B cell (primary cell): Measurements from ENCODE around the gene POU4F2. TPM values are rescaled to one million over a fixed set of nuclear protein-coding genes. Genes with fewer than 3 reads are reported as not detected.

ENCODE experiments used
- ATAC-seq: fragments of 200-7000 bp; cut with Tn5 transposase; one replicate; pipeline ENCODE4 v1.10.0; 2021; ENCODE audit warnings: low read depth, mild to moderate bottlenecking, moderate number of reproducible peaks, moderate library complexity
- CTCF ChIA-PET: fragments of 350-600 bp; sonication (Branson Sonifier 250); formaldehyde crosslinking; loops from one replicate; lab custom pipeline; 2021; ENCODE audit warnings: antibody characterized with exemption, inconsistent platforms; lab: Charles Lee
- POLR2A ChIA-PET: fragments of 350-600 bp; sonication (Branson Sonifier 250); formaldehyde crosslinking; loops from one replicate; lab custom pipeline; 2021; ENCODE audit warnings: antibody characterized with exemption; lab: Charles Lee
- DNase-seq: peaks from one replicate; pipeline ENCODE4 v3.0.0; 2013
- H2AFZ ChIP-seq: 2 replicates; pipeline ENCODE4 v1.6.1; 2012; ENCODE audit warnings: mild to moderate bottlenecking, low read depth, low read length; ENCODE audit not compliant: insufficient read depth, poor library complexity, severe bottlenecking
- H3K27ac ChIP-seq, 2 donors: 1 replicate in 1 of 2; 2 replicates in 1 of 2; pipeline ENCODE4 v1.5.1; 2012 to 2013; ENCODE audit warnings: low read length in 2 of 2, mild to moderate bottlenecking in 2 of 2, moderate library complexity in 1 of 2
- H3K27me3 ChIP-seq, 4 experiments: fragments of 200-600 bp in 1 of 4; sonication (generic) in 1 of 4; replicated peaks in 1 of 4; 1 replicate in 2 of 4; 2 replicates in 2 of 4; pipeline versions ENCODE4 v1.6.1 to v1.7.0; 2013 to 2016; ENCODE audit warnings: low read length in 3 of 4, mild to moderate bottlenecking in 2 of 4, mixed read lengths in 1 of 4, moderate library complexity in 1 of 4; ENCODE audit not compliant: insufficient read depth in 4 of 4, control insufficient read depth in 3 of 4; ENCODE audit errors: control extremely low read depth in 1 of 4
- H3K36me3 ChIP-seq, 2 experiments: replicated peaks in 1 of 2; 1 replicate in 1 of 2; 2 replicates in 1 of 2; pipeline versions ENCODE4 v1.6.1 to v1.7.1; 2013; ENCODE audit warnings: low read length in 1 of 2; ENCODE audit not compliant: insufficient read depth in 2 of 2, control insufficient read depth in 1 of 2; ENCODE audit errors: control extremely low read depth in 1 of 2, extremely low read depth in 1 of 2
- H3K4me1 ChIP-seq, 2 donors: fragments of 200-600 bp in 1 of 2; sonication (generic) in 1 of 2; 1 replicate in 1 of 2; 2 replicates in 1 of 2; pipeline versions ENCODE4 v1.5.1 to v1.6.1; 2013 to 2017; ENCODE audit warnings: low read length in 2 of 2; ENCODE audit not compliant: control insufficient read depth in 2 of 2, insufficient read depth in 2 of 2
- H3K4me2 ChIP-seq: replicated peaks from 2 replicates; pipeline ENCODE3; 2012; ENCODE audit warnings: mild to moderate bottlenecking, low read depth, low read length; ENCODE audit not compliant: poor library complexity, severe bottlenecking
- H3K4me3 ChIP-seq, 5 experiments: fragments of 200-600 bp in 1 of 5; sonication (generic) in 1 of 5; 1 replicate in 3 of 5; 2 replicates in 2 of 5; pipeline versions ENCODE4 v1.5.1 to v1.7.0; 2011 to 2016; ENCODE audit warnings: low read length in 4 of 5, mild to moderate bottlenecking in 4 of 5, low read depth in 2 of 5, control low read depth in 1 of 5, moderate library complexity in 1 of 5; ENCODE audit not compliant: insufficient read depth in 1 of 5; ENCODE audit errors: control extremely low read depth in 1 of 5, extremely low read depth in 1 of 5
- H3K79me2 ChIP-seq: fragments of 200-600 bp; sonication (generic); one replicate; pipeline ENCODE4 v1.6.0; 2016; ENCODE audit warnings: low read length; ENCODE audit not compliant: control insufficient read depth, insufficient read depth
- H3K9ac ChIP-seq: fragments of 200-600 bp; sonication (generic); 2 replicates; pipeline ENCODE4 v1.6.1; 2017; ENCODE audit warnings: mild to moderate bottlenecking, low read length, moderate library complexity
- H3K9me3 ChIP-seq, 3 donors: one replicate each; pipeline versions ENCODE4 v1.6.1 to v1.7.1; 2013; ENCODE audit warnings: low read length in 2 of 3; ENCODE audit not compliant: control insufficient read depth in 2 of 3, insufficient read depth in 1 of 3; ENCODE audit errors: control extremely low read depth in 1 of 3
- H4K20me1 ChIP-seq: 2 replicates; pipeline ENCODE4 v1.6.0; 2012; ENCODE audit warnings: mild to moderate bottlenecking, low read length; ENCODE audit not compliant: insufficient read depth, control insufficient read depth, poor library complexity, severe bottlenecking
- H3K27ac Mint-ChIP-seq: one replicate; pipeline ENCODE4 v1.8.0; 2021; ENCODE audit warnings: mixed read lengths
- H3K27me3 Mint-ChIP-seq: one replicate; pipeline ENCODE4 v1.8.0; 2021; ENCODE audit warnings: mixed read lengths
- H3K4me1 Mint-ChIP-seq: one replicate; pipeline ENCODE4 v1.8.0; 2021; ENCODE audit warnings: mixed read lengths
- H3K4me3 Mint-ChIP-seq: one replicate; pipeline ENCODE4 v1.8.0; 2021; ENCODE audit warnings: mixed read lengths
- H3K9me3 Mint-ChIP-seq: one replicate; pipeline ENCODE4 v1.8.0; 2022; ENCODE audit warnings: mixed read lengths; ENCODE audit not compliant: insufficient read depth
- EZH2 ChIP-seq: IDR thresholded peaks from 2 replicates; pipeline ENCODE4 v1.6.1; 2012; ENCODE audit warnings: borderline replicate concordance, low read depth, mild to moderate bottlenecking, moderate library complexity, low read length; ENCODE audit not compliant: insufficient read depth, poor library complexity, severe bottlenecking
- WGBS: methylation state at CpG from one replicate; pipeline ENCODE4 v1.1.5; 2013; ENCODE audit warnings: missing lambda C conversion rate; ENCODE audit not compliant: insufficient coverage; 5-methylcytosine and 5-hydroxymethylcytosine counted together
- intact Hi-C: fragments of 100-400 bp; cut with micrococcal nuclease; formaldehyde crosslinking; loops from one replicate; pipeline ENCODE4 v1.10.0; 2022
- polyA plus RNA-seq: library from polyadenylated mRNA; depleted of rRNA; stranded (reverse); fragments of >200 nt; gene quantifications from 2 replicates; pipeline ENCODE4 v1.2.3, GENCODE V29; 2012
- total RNA-seq, 2 donors: library from RNA; stranded (reverse); fragments of 120-200 nt in 1 of 2; gene quantifications; 1 replicate in 1 of 2; 2 replicates in 1 of 2; pipeline versions ENCODE4 v1.2.3 to v1.2.4, GENCODE V29; 2013 to 2022
- TF ChIP-seq, protein P1 (sequence below): fragments of 200-600 bp; IDR thresholded peaks from one replicate; pipeline ENCODE4 v1.8.0; 2022; ENCODE audit warnings: antibody characterized with exemption, mild to moderate bottlenecking

The POU4F2 gene
- total and polyA plus RNA-seq, 2 donors (not counting 1 experiment from before 2014, with no cell fraction given) = not detected

GRCh38 chr4:146646593-146647325 lies 8.1 kb downstream of the POU4F2 start:
- ChIA-PET CTCF (no interaction called here), POLR2A (no interaction called here)
- Histone ChIP-seq H3K27me3 (peaks cover 0 to 51% (median 36%) of the 10 kb centered on the region in 4 experiments), H3K9ac (no peak overlapping the region), H3K36me3 (no peaks in the 10 kb centered on the region), H3K4me2 (no peak overlapping the region), H3K27ac (no peak overlapping the region), H4K20me1 (no peaks in the 10 kb centered on the region), H3K4me1 (no peaks in the 10 kb centered on the region), H3K79me2 (no peaks in the 10 kb centered on the region), H3K4me3 (no peak overlapping the region), H2AFZ (no peak overlapping the region), H3K9me3 (peaks cover 0 to 10% (median 5%) of the 10 kb centered on the region in 3 donors)
- DNase-seq (no peak), ATAC-seq (no peak)
- Mint-ChIP-seq H3K27ac (no peak overlapping the region), H3K4me1 (no peaks in the 10 kb centered on the region), H3K27me3 (peaks cover 71% of the 10 kb centered on the region), H3K4me3 (no peak overlapping the region), H3K9me3 (no peaks in the 10 kb centered on the region)
- 4% methylated on average over 4 of the region's 13 CpGs for WGBS
- no peak for TF ChIP-seq EZH2
- TF ChIP-seq, protein P1, sequence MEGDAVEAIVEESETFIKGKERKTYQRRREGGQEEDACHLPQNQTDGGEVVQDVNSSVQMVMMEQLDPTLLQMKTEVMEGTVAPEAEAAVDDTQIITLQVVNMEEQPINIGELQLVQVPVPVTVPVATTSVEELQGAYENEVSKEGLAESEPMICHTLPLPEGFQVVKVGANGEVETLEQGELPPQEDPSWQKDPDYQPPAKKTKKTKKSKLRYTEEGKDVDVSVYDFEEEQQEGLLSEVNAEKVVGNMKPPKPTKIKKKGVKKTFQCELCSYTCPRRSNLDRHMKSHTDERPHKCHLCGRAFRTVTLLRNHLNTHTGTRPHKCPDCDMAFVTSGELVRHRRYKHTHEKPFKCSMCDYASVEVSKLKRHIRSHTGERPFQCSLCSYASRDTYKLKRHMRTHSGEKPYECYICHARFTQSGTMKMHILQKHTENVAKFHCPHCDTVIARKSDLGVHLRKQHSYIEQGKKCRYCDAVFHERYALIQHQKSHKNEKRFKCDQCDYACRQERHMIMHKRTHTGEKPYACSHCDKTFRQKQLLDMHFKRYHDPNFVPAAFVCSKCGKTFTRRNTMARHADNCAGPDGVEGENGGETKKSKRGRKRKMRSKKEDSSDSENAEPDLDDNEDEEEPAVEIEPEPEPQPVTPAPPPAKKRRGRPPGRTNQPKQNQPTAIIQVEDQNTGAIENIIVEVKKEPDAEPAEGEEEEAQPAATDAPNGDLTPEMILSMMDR = no peak
- intact Hi-C loops = no loop called here
